NCI-H2081 (cell line): ENCODE results near the gene PI4KB.
"Not testable (repeated sequence)": the region's sequence is repeated elsewhere in the genome, so short reads cannot be mapped to it uniquely, and the experiment has no call there.

Experiments
- DNase-seq, 2 experiments: peaks; one replicate each; lab custom pipeline; 2025; lab: John Stamatoyannopoulos, UW

Gene PI4KB

GRCh38 chr1:151327223-151327902 is at the start of gene PI4KB:
TSS of gene PI4KB (minus strand) at chr1:151327416. CDS start at chr1:151316481, 10,935 bp downstream.
- peak; percentile 100 for DNase-seq

GRCh38 chr1:151373196-151373595 is 46.0 kb upstream of the PI4KB start:
- DNase-seq = no peak

GRCh38 chr1:151372058-151372934 is 45.1 kb upstream of the PI4KB start, which contains the start of gene SELENBP1:
TSS of gene SELENBP1 (minus strand) at chr1:151372705. CDS start at chr1:151372641, 64 bp downstream.
- peak; percentile 91 to 92 for DNase-seq

- DNase-seq = peak; percentile 78 to 91
These were observed 44.3 kb upstream of the PI4KB start for GRCh38 chr1:151371370-151372057.

- no peak for DNase-seq
These were observed 43.1 kb upstream of the PI4KB start for GRCh38 chr1:151370211-151370911.

GRCh38 chr1:151369621-151370048 is 42.4 kb upstream of the PI4KB start:
- no peak for DNase-seq

- no peak for DNase-seq
These were observed 42.0 kb upstream of the PI4KB start for GRCh38 chr1:151369302-151369610.

- DNase-seq = peak; percentile 78 to 89
These were observed 41.4 kb upstream of the PI4KB start for GRCh38 chr1:151368393-151369301.

GRCh38 chr1:151367658-151368392 is 40.6 kb upstream of the PI4KB start:
- no peak for DNase-seq

GRCh38 chr1:151364996-151365395 is 37.8 kb upstream of the PI4KB start:
- DNase-seq = no peak

GRCh38 chr1:151362308-151363155 is 35.3 kb upstream of the PI4KB start:
- no peak for DNase-seq

GRCh38 chr1:151361883-151362282 is 34.7 kb upstream of the PI4KB start:
- DNase-seq = no peak

- DNase-seq = no peak
These were observed 29.5 kb upstream of the PI4KB start for GRCh38 chr1:151356696-151357095.

- no peak for DNase-seq
These were observed 25.0 kb upstream of the PI4KB start for GRCh38 chr1:151352021-151352718.

GRCh38 chr1:151350323-151350722 is 23.1 kb upstream of the PI4KB start:
- not testable (repeated sequence) for DNase-seq

GRCh38 chr1:151347523-151348246 is 20.5 kb upstream of the PI4KB start:
- no peak for DNase-seq

GRCh38 chr1:151346769-151347522 is 19.7 kb upstream of the PI4KB start, which contains the start of gene RFX5:
TSS of gene RFX5 (minus strand) at chr1:151347252. CDS start at chr1:151346320, 932 bp downstream.
- DNase-seq = peak; percentile 99
